Measurements from ENCODE around the gene CEP44. TPM values are rescaled to one million over a fixed set of nuclear protein-coding genes. Genes with fewer than 3 reads are reported as not detected.
"Not testable (repeated sequence)": the region's sequence is repeated elsewhere in the genome, so short reads cannot be mapped to it uniquely, and the experiment has no call there.

The CEP44 gene
- total RNA-seq, 1 donor from 2014 or later, result 24.5 TPM

DNA sequence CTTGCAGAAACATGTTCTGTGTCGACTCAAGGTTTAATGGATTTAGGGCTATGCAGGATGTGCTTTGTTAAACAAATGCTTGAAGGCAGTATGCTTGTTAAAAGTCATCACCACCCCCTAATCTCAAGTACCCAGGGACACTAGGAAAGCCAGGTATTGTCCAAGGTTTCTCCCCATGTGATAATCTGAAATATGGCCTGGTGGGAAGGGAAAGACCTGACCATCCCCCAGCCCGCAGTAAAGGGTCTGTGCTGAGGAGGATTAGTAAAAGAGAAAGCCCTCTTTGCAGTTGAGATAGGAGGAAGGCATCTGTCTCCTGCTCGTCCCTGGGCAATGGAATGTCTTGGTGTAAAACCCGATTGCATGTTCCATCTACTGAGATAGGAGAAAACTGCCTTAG lies 96.5 kb downstream of the CEP44 start:
- FAIRE-seq; DNase-seq (ENCODE audit: low spot score in 2 of 2): not testable (repeated sequence)

DNA sequence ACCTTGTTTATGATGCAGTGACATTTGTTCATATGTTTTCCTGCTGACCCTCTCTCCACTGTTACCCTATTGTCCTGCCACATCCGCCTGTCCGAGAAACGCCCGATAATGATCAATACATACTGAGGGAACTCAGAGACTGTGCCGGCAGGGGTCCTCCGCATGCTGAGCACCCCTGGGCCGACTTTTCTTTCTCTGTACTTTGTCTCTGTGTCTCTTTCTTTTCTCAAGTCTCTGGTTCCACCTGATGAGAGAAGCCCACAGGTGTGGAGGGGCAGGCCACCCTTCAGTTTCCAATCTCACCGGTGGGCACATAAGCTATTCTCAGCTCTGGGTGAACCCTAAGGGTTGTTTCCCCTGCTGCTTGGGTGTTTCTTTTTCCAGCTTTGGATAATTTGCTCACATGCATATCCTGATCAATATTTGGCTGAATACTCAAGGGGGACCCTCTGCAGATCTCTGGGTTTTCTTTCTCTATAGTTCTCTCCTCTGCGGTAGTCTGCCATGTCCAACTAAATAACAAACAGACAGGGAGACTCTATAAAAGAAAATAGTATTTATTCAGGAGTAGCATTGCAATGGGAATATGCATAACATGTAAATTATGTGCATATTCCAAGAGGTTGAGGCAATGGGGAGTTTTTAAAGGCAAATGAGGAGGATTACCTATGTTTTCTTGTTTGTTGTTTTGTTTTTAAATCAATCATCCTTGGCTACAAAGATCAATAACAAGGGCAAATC lies 97.2 kb downstream of the CEP44 start:
- DNase-seq (ENCODE audit: low spot score in 2 of 2) (no peak), FAIRE-seq (no peak)

DNA sequence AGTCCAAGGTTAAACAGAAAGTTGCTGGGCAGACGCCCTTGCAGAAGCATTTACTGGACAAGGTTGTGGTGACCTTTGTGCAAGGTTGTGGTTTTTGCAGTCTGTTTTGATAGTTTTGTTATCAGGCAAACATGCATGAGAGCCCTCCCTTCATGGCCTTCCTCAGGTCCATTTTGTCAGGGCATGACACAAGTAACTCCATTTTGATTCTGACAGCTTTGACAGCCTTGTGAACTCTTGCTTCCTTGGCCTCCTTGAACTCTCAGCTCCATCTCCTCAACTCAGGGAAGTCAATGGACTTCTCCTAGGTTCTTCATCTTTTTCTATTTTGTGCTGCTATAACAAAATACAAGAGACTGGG lies 97.7 kb downstream of the CEP44 start:
- FAIRE-seq, result no peak
- DNase-seq (ENCODE audit: low spot score in 2 of 2), result no peak

Other genes starting within 250 kb of the CEP44 start
- 24.1 TPM for gene FBXO8, start 244 bp upstream of the CEP44 start, total RNA-seq
- 5.7 TPM for gene HPGD, start 238.6 kb downstream of the CEP44 start, total RNA-seq

All from frontal cortex (tissue), 4 donors.